GM18498 (cell line): ENCODE data around the gene TOMM34.
A peak's percentile ranks its signal among the peaks of the same experiment; 100 is the strongest.

Source experiments
- ATAC-seq: cut with Tn5 transposase; IDR thresholded peaks from one replicate; pipeline ENCODE4 v1.9.1; 2021; ENCODE audit warnings: mild to moderate bottlenecking, moderate library complexity; ENCODE audit not compliant: unreplicated experiment

The TOMM34 gene, protein sequence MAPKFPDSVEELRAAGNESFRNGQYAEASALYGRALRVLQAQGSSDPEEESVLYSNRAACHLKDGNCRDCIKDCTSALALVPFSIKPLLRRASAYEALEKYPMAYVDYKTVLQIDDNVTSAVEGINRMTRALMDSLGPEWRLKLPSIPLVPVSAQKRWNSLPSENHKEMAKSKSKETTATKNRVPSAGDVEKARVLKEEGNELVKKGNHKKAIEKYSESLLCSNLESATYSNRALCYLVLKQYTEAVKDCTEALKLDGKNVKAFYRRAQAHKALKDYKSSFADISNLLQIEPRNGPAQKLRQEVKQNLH

DNA sequence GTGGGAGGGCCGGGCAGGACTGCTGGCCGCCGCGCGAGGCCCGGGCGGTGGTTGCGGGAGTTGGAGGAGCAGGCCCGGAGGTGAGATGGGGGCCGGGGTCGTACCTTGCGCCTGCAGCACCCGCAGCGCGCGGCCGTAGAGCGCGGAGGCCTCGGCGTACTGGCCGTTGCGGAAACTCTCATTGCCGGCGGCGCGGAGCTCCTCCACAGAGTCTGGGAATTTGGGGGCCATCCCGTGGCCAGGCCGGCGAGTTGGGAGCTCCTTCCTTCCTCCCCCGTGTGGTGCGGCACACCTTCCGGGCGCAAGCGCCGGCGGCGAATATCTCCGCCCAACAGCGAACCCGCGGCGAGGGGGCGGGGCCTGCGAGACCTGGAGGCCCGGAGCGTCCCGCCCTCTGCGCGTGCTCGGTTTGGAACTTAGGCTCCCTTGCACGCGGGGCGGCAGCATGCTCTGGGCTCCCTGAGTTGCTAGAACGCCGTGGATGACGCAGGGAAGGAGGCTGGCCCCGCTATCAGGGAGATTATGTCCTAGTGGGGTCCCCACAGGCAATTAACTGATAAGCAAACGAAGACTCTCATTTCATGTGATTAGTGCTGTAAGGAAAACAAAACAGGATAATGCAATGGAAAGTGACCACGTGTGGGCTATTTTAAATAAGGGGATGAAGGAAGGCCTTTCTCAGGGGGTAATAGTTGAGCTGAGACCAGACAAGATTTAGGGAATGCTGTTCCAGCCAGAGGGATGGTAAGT lies at the start of gene TOMM34:
Gene TOMM34, minus strand, starts transcription at position 295 of the 750 bp plus-strand sequence. Its CDS starts 64 bp downstream, at position 231.
- ATAC-seq: peak; percentile 87

DNA sequence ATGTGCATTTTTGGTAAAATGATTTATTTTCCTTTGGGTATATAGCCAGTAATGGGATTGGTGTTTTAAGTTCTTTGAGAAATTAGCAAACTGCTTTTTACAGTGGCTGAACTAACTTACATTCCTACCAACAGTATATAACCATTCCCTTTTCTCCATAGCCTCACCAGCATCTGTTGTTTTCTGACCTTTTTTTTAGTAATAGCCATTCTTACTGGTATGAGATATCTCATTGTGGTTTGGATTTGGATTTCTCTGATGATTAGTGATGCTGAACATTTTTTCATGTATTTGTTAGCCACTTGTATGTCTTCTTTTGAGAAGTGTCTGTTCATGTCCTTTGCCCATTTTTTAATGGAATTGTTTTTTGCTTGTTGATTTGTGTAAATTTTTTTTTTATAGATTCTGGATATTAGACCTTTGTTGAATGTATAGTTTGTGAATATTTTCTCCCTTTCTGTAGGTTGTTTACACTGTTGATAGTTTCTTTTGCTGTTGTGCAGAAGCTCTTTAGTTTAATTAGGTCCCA lies 48.4 kb upstream of the TOMM34 start:
- ATAC-seq: no peak

DNA sequence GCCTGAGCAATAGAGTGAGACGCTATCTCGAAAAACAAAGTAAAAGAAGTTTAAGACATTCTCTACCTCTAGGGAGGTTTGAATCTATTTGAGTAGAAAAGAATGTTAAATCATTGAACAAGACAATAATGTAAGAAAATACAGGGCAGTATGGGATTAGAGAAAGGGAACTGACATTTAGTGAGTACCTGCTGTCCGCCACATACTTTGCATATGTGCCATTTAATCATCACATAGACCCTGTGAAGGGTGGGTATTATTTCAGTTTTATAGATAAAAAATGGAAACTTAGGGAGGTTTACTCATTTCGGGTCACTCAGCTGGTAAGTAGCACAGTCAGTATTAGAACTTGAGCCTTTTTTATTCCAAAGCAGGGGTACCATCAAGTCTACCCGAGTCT lies 37.5 kb upstream of the TOMM34 start:
- no peak for ATAC-seq

DNA sequence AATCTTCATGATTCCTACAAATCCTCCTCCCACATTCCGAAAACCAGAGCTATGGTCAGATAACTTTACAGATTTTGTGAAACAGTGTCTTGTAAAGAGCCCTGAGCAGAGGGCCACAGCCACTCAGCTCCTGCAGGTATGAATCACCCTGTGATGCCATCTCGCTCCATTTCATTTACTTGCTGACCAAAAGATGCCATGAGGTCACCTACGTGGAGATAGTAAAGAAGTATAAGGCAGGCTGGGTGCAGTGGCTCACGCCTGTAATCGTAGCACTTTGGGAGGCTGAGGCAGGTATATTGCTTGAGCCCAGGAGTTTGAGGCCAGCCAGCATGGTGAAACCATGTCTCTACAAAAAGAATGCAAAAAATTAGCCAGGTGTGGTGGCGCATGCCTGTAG lies 37.0 kb upstream of the TOMM34 start:
- ATAC-seq: no peak

DNA sequence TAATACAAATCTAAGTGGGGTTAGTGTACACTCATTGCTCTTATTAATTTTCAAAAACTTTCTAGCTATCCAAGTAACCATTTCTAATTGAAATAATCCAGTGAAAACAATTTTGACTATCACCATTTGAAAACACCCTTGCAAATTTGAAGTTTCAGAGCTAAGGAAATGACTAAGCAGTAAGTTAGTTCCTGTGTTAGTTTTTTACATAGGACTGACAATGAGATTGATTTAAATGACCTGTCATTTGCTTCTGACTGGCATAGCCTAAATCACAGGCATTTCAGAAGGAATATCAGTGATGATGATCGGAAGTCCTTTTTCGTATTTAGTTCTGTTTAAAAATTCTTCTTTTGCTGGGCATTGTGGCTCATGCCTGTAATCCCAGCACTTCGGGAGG lies 33.1 kb upstream of the TOMM34 start:
- ATAC-seq: no peak

DNA sequence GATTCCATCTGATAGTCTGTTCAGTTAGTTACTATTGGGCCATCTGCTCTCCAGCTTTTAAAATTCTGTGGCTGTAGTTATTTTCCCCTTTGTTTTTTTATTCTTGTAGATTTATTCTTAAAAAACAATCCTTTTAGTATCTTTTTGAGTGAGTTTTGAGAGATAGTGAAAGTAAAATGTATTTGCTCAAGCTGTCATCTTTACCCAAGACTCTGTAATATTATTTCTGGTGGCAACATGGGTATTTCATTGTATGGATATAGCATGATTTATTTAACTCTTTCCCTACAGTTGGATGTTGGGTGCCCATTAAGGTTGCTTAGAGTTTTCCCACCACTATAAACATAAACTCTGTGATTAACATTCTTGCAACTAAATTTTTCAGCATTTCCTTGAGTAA lies 30.8 kb upstream of the TOMM34 start:
- no peak for ATAC-seq

DNA sequence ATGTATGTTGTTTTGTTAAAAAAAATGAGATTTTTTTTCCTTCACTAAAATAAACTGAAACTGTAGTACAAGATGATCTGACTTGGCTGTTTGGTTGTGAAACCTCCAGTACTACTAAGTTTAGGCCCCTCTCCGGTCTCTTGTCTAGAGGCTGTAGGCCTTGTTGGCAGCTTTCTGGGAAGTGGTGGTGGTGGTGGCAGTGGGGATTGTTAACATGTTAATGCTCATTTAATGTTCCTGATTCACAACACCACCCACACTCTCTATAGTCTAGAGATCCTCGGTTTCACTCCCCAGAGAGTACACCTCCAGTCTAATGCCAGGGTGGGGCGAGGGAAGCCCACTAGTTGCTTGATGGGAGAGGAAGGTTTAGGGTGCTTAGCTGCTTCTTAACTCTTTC lies 30.2 kb upstream of the TOMM34 start:
- ATAC-seq: peak; percentile 58

DNA sequence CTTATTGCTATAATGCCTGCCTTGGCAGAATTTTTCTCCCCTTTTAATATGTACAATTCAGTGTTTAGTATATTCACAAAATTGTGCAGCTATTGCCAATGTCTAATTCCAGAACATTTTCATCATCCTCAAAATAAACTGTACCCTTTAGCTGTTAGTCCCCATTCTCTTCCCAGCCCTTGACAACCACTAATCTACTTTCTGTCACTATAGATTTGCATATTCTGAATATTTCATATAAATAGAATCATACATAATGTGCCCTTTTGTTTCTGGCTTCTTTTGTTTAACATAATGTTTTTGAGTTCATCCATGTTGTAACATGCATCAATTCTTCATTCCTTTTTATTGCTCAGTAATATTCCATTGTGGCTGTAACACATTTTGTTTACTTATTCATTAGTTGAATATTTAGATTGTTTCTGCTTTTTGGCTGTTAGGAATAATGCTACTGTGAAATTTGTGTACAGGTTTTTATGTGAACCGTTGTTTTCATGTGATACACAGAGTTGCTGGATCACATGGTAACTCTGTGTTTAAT lies 28.5 kb upstream of the TOMM34 start:
- no peak for ATAC-seq

DNA sequence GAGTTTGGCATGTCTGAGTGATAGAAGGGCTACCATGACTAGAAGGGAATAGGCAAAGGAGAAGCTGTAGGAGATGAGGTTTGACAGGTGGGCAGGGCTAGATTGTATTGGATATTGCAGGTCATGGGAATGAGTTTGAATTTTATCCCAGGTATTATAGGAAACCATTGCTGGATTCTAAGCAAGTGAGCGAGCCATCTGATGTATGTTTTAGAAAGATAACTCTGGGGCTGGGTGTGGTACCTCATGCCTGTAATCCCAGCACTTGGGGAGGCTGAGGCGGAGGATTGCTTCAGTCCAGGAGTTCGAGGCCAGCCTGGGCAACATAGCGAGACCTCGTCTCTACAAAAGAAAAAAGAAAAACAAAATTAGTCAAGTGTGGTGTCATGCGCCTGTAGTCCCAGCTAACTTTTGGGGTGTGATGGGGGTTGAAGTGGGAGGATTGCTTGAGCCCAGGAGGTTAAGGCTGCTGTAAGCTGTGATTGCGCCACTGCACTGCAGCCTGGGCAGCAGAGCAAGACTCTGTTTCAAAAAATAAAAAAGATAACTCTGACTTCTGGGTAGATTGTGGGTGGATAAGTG lies 23.0 kb upstream of the TOMM34 start:
- no peak for ATAC-seq

DNA sequence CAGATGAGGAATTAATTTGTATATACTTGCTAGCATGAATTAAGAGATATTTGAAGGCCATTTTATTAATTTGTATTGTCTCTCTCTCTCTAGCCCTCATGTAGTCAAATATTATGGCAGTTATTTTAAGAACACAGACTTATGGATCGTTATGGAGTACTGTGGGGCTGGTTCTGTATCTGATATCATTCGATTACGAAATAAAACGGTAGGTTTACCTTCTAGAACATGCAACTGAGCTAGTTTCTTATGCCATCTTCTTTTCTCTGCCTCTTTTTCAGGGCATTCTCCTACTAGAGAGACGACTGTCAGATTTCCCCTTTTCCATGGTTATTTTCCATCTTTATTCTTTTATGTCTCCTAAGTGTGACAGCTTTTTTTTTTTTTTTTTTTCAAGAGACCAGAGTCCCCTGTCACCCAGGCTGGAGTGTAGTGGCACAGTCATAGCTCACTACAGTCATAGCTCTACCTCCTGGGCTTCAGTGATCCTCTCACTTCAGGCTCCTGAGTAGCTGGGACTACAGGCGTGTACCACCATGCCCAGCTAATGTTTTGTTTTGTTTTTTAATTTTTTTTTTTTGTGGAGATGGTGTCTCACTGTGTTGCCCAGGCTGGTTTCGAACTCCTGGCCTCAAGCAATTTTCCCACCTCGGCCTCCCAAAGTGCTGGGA lies 21.7 kb upstream of the TOMM34 start:
- ATAC-seq: no peak

DNA sequence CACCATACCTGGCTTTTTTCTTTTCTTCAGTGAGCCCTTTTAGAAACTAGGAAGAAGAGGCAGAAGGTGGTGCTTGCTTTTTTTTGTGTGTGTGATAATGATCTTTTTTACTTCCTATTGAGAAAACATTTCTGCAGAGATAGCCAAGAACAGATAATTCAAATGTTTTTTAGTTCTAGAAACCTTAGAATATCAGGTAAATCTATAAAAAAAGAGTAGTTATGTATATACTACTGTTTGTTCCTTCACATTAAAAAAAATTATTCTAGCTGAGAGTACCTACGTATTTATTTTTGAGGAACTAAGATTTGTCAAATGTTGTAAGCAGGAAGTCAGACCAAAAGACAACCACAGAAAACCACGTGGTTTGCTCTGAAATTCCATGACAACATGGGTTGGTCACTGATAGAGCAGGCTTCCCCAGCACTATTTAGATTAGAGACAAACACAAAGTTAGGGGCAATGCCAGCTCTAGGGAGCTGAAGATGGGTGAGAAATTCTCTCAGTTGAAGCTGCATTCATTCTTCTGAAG lies 19.0 kb upstream of the TOMM34 start:
- ATAC-seq: peak; percentile 93

DNA sequence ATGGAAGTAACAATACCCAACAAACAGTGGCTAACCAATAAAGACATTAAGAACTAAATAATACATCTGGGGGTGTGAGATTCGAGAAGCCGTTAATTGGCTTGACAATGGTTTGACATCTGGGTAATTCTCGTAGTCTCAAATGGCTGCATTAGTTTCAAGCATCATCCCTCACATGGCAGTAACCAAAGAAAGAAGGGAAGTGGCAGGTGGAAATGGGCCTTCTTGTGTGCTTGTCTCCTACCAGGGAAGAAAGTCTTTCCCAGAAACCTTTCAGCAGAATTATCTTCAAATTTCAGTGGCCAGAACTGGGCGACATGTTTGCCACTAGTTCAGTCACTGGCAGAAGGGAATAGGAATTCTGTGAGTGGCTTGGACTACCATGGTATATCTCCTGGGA lies 16.5 kb upstream of the TOMM34 start:
- ATAC-seq: no peak

DNA sequence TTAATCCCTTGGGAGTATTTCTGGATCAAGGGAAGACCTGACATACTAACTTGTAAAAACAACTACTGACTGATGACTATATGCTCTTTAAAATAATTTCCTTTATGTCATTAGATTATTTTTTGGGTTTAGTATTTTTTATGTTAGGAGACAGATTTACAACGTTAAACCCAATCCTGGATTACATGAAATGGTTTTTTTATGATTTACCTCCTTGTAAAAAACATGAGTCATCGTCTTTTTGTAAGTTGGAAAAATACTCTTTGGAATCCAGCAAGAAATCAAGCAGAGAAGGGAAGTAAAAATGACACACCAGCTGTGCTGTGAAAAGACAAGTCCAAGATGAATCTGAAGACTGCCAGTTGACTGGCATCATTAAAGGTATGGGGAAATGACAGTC lies 12.9 kb upstream of the TOMM34 start:
- no peak for ATAC-seq

DNA sequence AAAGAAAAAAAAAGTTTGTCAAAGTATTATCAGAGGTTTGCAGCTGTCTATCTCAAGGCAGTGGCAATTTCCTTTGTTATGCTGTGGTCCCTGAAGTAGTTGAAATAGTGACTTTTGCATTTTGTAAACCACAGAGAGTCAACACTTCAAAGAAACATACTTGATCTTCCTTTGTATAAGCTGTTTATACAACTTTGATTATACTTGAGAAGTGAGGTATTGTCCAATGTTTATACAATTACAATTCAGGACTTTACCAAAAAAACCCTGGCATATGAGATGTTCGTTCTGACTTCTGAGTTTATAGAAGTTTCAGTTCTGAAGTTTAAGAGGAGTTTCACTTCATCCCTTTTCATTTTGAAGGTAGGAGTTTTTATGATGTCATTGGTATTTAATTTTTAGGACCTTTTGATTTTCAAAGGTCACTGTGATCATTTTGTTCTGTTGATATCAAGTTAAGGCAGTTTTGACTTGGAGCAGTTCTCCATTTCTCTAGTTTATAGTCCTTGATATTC lies 10.1 kb upstream of the TOMM34 start:
- no peak for ATAC-seq

DNA sequence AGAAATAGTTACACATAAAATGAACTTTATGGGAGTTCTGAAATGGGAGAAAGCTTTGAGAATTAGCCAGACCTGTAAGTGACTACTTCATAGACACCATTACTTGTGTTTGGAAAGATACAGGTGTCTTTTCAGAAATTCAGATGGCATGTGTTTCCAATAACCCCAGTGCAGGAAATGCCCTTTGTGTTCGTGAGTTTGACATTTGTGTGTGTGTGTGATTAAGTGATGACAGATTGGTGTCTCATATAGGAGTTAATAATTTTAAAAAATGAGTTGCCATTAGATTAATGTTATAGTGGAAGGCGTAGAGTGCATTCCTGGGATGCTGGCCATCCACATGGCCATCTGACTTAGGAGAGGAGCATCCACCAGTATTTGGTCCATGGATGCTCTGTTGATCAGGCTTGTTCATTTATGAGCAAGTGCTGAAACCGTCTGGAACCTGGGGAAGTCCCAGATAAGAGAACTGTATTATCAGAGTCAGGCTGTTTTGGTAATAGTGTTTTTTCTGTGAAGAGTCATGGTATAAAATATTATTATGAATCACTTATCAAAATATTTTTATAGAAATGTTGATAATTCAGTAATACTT lies 9.2 kb upstream of the TOMM34 start:
- ATAC-seq: no peak

DNA sequence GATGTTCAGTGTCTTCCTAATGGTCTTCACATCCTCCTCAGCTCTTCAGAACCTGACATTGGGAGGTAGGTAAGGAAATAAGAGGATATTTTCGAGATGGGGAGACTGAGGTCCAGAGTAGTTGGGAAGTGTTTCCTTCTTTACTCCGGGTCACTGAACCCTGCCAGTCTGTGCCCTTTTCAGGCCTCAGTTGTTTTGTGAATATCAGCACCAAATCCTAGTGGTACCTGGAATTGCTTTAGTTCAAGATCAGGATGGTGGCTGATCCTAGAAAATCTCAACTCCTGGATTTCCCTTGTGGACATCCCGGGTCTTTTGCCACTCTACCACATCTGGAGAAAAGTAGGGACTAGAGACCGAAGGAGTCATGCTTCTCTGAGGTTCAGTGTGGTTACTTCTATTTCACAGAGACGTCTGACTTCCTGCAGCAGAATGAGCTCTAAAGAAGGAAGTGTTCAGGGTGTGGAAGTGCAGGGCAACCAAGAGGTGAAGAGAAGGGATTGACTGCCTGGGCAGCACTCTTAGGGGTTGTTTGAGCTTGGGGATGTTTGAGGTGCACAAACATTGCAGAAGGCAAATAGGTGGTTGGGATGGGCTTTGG lies 7.1 kb upstream of the TOMM34 start:
- no peak for ATAC-seq

DNA sequence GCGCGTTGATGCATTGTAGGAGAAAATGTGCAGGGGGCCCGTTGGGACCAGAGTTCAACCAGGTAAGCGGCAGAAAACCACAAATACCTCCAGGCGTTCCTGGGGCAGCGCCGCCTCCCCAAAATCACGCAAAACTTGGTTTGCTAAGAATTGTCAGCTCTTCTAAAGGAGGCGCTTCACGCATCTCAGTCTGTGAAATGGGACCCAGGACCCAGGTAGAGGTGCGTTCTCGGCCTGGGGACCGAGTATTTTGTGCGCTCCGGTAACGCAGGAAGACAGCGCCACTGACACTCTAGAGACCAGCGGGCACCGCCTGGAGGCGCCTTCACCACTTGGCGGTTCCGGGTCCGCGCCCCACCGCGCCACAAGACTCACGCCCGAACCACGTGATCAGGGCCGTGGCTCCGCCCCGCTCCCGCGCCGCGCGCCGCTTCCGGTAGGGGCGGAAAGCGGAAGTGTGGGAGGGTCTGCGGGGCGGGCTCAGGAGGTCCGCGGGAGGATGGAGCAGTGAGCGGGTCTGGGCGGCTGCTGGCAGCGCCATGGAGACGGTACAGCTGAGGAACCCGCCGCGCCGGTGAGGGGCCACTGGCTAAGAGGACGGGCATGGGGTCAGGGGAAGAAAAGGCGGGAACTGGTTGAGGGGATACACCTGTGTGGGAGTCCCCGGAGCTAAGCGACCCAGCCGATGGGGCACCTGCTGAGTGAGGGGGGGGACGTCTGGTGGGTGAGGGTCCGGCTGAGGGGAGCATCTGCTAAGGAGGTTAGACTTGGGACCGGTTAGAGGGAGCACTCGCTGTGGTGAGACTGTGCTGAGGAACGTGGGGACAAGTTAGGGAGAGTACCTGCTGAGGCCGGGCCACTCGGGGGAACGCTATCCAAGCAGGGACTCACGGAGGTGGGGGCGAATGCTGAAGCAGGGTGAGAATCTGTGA lies 6.1 kb upstream of the TOMM34 start, which contains the start of gene STK4:
Gene STK4, plus strand, starts transcription at position 483 of the 932 bp plus-strand sequence. Its CDS starts 57 bp downstream, at position 540.
- peak; percentile 77 for ATAC-seq

DNA sequence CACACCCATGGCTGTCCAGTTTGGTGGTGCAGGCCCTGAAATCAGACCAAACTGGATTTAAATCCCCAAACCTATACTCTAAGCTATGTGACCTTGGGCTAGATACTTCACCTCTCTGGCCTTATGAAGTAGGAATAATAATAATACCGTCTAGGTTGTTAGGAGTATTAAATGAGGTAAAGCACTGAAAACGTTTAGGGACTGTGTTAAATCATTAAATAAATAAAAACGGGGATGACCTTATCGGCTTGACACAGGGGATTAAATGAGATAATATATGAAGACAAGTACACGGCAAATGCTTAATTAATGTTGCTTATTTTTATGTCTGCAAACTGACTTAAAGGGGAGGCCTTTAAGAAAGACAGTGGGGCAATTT lies 5.4 kb upstream of the TOMM34 start:
- no peak for ATAC-seq
